ENCODE measurements around the gene B4GAT1. TPM values are rescaled to one million over a fixed set of nuclear protein-coding genes. Genes with fewer than 3 reads are reported as not detected.

B4GAT1 gene
- total RNA-seq, 1 donor from 2014 or later: 40.9 TPM

DNA sequence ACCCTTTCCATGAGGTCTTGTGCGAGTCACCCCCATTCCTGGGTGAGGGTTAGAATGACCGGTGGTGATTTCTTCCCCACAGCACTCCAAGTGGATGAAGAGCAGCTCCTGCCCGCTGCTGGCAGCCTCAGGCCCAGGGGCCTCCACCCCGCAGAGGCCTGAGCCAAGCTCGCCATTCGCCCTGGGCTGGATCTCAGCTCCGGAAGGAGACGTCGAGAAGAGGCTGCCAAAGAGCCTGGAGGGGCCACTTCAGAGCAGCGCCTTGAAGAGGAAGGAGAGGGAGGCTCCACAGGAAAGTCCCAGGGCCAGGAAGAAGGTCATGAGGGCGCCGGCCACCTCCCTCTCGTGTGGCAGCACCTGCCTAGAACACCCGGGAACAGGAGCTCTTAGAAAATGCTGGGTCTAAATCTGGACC is 15.8 kb upstream of the B4GAT1 start:
- Histone ChIP-seq H3K4me3 (no peak overlapping the region), H3K4me1 (no peaks in the 10 kb centered on the region), H3K9ac (no peak overlapping the region), H3K4me2 (no peak overlapping the region), H3K27ac (no peak overlapping the region), H3K9me3 (ENCODE audit: low read depth) (no peaks in the 10 kb centered on the region), H3K36me3 (no peaks in the 10 kb centered on the region), H3F3A (ENCODE audit: low read depth) (peaks cover 71% of the 10 kb centered on the region), H4K20me1 (ENCODE audit: low read depth) (peaks cover 10% of the 10 kb centered on the region), H3K27me3 (no peaks in the 10 kb centered on the region), H3K79me2 (ENCODE audit: low read depth) (no peaks in the 10 kb centered on the region), H2AFZ (replicated peaks) (no peak overlapping the region)
- TF ChIP-seq EZH2phosphoT487 (IDR thresholded peaks at IDR 0.05): no peak
- no peak for TF ChIP-seq CTCF (IDR thresholded peaks at IDR 0.05)
- no peak for TF ChIP-seq EZH2 (IDR thresholded peaks at IDR 0.05)
- peaks cover 8% of the 10 kb centered on the region for H3K36me3 Mint-ChIP-seq
- H3K27ac Mint-ChIP-seq: no peak overlapping the region
- H3K4me1 Mint-ChIP-seq: peaks cover 6% of the 10 kb centered on the region
- H3K27me3 Mint-ChIP-seq (ENCODE audit: insufficient read depth, low read depth): peaks cover 15% of the 10 kb centered on the region
- DNase-seq (ENCODE audit: low spot score): no peak
- H3K9me3 Mint-ChIP-seq: no peaks in the 10 kb centered on the region
- no peak overlapping the region for H3K4me3 Mint-ChIP-seq

- no peak overlapping the region for H3K9ac ChIP-seq
- H3F3A ChIP-seq (ENCODE audit: low read depth): peaks cover 69% of the 10 kb centered on the region
- peaks cover 10% of the 10 kb centered on the region for H4K20me1 ChIP-seq (ENCODE audit: low read depth)
- H3K79me2 ChIP-seq (ENCODE audit: low read depth): no peaks in the 10 kb centered on the region
- no peaks in the 10 kb centered on the region for H3K9me3 ChIP-seq (ENCODE audit: low read depth)
- no peaks in the 10 kb centered on the region for H3K27me3 ChIP-seq
- no peaks in the 10 kb centered on the region for H3K36me3 ChIP-seq
- Mint-ChIP-seq H3K36me3 (peaks cover 4% of the 10 kb centered on the region), H3K4me1 (peaks cover 6% of the 10 kb centered on the region), H3K27me3 (ENCODE audit: insufficient read depth, low read depth) (peaks cover 15% of the 10 kb centered on the region), H3K9me3 (no peaks in the 10 kb centered on the region), H3K4me3 (no peak overlapping the region), H3K27ac (no peak overlapping the region)
- H3K27ac ChIP-seq: no peak overlapping the region
- H2AFZ ChIP-seq (replicated peaks): no peak overlapping the region
- no peaks in the 10 kb centered on the region for H3K4me1 ChIP-seq
- no peak overlapping the region for H3K4me2 ChIP-seq
- no peak overlapping the region for H3K4me3 ChIP-seq
- TF ChIP-seq EZH2phosphoT487 (IDR thresholded peaks at IDR 0.05): no peak
- TF ChIP-seq CTCF (IDR thresholded peaks at IDR 0.05): no peak
- TF ChIP-seq EZH2 (IDR thresholded peaks at IDR 0.05): no peak
- DNase-seq (ENCODE audit: low spot score): no peak
Observed at GRCh38 chr11:66362481-66363147, 15.2 kb upstream of the B4GAT1 start.

DNA sequence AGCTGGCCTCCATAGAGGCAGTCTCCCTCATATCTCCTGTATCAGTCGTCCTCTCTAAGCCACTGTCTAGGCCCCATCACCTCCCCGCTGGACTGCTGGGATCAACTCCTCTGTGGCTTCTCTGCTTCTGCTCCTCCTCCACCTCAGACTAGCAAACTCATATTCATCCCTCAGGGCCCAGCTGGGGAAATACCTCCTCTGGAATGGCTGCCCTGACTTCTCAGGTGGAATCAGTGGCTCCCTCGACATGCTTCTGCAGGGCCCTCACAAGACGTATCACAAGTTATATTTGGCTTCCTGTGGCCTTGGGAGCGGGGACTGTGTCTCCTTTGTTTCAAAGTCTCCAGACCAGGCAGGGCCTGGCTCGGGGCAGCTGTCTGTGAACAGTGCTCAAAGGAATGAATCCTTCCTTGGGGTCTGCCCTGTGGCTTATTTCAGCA is 14.1 kb upstream of the B4GAT1 start:
- no peaks in the 10 kb centered on the region for H3K79me2 ChIP-seq (ENCODE audit: low read depth)
- H3K9me3 Mint-ChIP-seq: no peaks in the 10 kb centered on the region
- H3K4me1 Mint-ChIP-seq: peaks cover 6% of the 10 kb centered on the region
- no peak overlapping the region for H3K4me2 ChIP-seq
- peaks cover 4% of the 10 kb centered on the region for H3K36me3 Mint-ChIP-seq
- DNase-seq (ENCODE audit: low spot score): no peak
- peaks cover 10% of the 10 kb centered on the region for H4K20me1 ChIP-seq (ENCODE audit: low read depth)
- H3K4me3 Mint-ChIP-seq: peak overlapping the region; percentile 30
- H3K9ac ChIP-seq: no peak overlapping the region
- H3K27ac ChIP-seq: peak overlapping the region; percentile 49
- H3K36me3 ChIP-seq: no peaks in the 10 kb centered on the region
- H3K4me1 ChIP-seq: no peaks in the 10 kb centered on the region
- no peak overlapping the region for H3K4me3 ChIP-seq
- H3K9me3 ChIP-seq (ENCODE audit: low read depth): no peaks in the 10 kb centered on the region
- TF ChIP-seq CTCF (IDR thresholded peaks at IDR 0.05): no peak
- no peak for TF ChIP-seq EZH2 (IDR thresholded peaks at IDR 0.05)
- no peak for TF ChIP-seq EZH2phosphoT487 (IDR thresholded peaks at IDR 0.05)
- H3F3A ChIP-seq (ENCODE audit: low read depth): peaks cover 58% of the 10 kb centered on the region
- peak overlapping the region; percentile 4 for H3K27ac Mint-ChIP-seq
- peaks cover 15% of the 10 kb centered on the region for H3K27me3 Mint-ChIP-seq (ENCODE audit: insufficient read depth, low read depth)
- no peaks in the 10 kb centered on the region for H3K27me3 ChIP-seq
- no peak overlapping the region for H2AFZ ChIP-seq (replicated peaks)
